Ramos (cell line): ENCODE data around the gene TMEM129.

Experiments
- in situ Hi-C: fragments of 300-500 bp; cut with MboI; formaldehyde crosslinking; loops from one replicate; pipeline ENCODE4 v1.14.3; 2022; ENCODE audit warnings: low sequenced_read_pairs; ENCODE audit not compliant: unreplicated experiment

The TMEM129 gene

DNA sequence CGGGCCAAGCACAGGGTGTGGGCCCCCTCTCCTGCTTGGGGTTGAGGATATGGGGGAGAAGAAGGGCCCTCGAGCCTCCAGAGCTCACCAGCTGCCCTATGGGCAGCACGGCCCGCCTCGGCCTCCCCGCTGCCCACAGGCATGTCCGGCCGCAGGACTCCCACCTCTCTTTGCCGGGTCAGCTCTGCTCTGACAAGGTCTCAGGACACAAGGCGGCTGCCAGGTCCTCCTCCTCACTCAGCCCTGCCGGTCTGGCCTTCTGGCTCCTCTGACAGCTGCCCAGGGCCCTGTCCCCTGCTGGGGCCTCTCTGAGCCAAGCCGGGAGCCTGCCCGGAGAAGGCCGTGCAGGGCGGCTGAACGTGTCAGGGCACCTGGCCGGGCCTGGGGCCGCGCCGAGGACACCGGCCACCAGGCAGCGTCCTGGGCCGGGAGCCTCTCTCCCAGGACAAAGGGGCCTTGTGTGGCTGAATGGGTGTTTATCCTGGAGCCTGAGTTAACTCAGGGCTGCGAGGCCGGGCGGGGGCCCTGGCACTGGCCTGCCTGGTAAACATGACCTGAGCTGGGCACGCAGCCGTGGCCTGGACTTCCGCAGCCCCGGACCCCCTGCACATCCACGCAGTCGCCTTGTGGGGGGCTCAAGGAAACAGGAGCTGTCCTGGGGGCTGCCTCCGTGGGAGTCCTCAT, 25.9 kb upstream of the TMEM129 start:
- in situ Hi-C loops, result no loop called here

- in situ Hi-C loops, result no loop called here
These were observed 25.2 kb upstream of the TMEM129 start for GRCh38 chr4:1746265-1746691.

GRCh38 chr4:1745697-1746096, 24.6 kb upstream of the TMEM129 start:
- in situ Hi-C loops, result no loop called here

GRCh38 chr4:1745165-1745564, 24.0 kb upstream of the TMEM129 start:
- in situ Hi-C loops, result no loop called here

DNA sequence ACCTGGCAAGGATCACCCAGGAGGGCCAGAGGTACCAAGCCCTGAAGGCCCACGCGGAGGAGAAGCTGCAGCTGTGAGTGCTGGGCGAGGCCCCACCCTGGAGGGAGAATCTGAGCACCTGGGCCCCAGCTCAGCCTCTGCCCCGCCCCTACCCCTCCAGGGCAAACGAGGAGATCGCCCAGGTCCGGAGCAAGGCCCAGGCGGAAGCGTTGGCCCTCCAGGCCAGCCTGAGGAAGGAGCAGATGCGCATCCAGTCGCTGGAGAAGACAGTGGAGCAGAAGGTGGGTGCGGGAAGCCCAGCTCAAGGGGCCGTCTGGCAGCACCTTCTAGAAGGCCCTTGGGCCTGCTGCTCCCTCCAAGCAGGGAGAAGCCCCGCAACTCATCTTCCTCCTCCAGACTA, 23.4 kb upstream of the TMEM129 start:
- in situ Hi-C loops, result loop anchor here (5.0 kb wide), 1 partner anchor 73 kb away; no protein-coding TSS in a partner anchor

DNA sequence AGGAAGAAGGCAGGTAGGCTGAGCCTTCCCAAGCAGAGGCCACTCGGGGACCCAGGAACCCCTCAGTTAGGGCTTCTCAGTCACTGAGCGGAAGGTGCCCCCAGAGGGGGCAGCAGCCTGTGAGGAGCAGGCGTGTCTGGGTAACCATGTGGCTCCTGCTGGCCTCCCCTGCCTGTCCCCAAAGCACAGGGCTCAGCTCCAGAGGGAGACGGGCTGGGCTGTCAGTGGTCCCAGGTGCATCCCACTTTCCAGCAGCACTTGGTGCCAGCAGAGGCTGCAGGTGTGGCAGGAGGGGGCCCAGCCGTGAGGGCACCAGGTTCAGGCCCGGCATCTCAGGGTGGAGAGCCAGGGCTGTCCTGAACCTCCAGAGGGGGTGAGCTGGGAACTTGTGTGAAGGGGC, 22.9 kb upstream of the TMEM129 start:
- in situ Hi-C loops, result loop anchor here (5.0 kb wide), 1 partner anchor 73 kb away; no protein-coding TSS in a partner anchor

GRCh38 chr4:1743551-1743950, 22.4 kb upstream of the TMEM129 start:
- in situ Hi-C loops, result loop anchor here (5.0 kb wide), 1 partner anchor 74 kb away; no protein-coding TSS in a partner anchor

- in situ Hi-C loops, result loop anchor here (5.0 kb wide), 1 partner anchor 76 kb away; no protein-coding TSS in a partner anchor
These were observed 20.1 kb upstream of the TMEM129 start for GRCh38 chr4:1741208-1741607.

GRCh38 chr4:1740021-1740545, 19.0 kb upstream of the TMEM129 start:
- in situ Hi-C loops, result loop anchor here (5.0 kb wide), 1 partner anchor 77 kb away; no protein-coding TSS in a partner anchor

GRCh38 chr4:1739358-1739757, 18.2 kb upstream of the TMEM129 start:
- in situ Hi-C loops, result no loop called here

- in situ Hi-C loops, result no loop called here
These were observed 17.3 kb upstream of the TMEM129 start for GRCh38 chr4:1738410-1738809.

DNA sequence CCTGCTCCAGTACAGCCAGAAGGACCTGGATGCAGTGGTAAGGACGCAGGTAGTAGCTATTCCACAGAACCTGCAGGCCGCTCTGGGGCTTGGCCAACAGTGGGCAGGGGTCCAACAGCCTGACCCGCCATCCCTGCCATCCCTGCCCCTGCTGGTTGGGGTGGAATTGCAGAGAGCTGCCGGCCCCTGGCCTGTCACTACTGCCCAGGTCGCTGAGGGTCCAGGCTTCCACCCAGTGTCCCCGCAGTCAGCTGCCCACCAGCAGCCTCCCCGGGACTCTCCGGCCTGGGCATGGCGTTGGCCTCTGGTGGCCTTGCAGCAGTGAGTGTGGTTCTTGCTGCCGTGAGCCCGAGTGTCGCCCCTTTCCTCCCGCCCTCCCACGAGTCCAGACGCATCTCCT, 16.5 kb upstream of the TMEM129 start:
- in situ Hi-C loops, result no loop called here

DNA sequence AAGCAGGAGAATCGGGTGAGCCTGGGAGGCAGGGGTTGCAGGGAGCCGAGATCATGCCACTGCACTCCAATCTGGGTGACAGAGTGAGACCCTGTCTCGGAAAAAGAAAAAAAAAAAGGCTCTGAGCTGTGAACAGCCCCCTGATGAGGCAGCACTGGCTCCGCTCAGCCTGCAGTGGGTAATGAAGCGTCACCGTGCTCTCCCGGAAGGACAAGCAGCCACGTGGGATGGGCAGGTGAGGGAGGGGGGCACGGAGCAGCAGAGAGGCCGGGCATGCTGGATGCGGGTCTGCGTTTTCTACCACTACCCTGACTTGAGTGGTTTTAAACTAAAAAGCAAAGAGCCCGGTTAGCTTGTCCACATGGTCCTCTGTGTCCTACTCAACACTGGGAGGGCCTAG, 15.7 kb upstream of the TMEM129 start:
- in situ Hi-C loops, result no loop called here

- in situ Hi-C loops, result no loop called here
These were observed 14.1 kb upstream of the TMEM129 start for GRCh38 chr4:1735215-1735614.

- in situ Hi-C loops, result no loop called here
These were observed 11.8 kb upstream of the TMEM129 start for GRCh38 chr4:1732911-1733310.

- in situ Hi-C loops, result no loop called here
These were observed 10.1 kb upstream of the TMEM129 start for GRCh38 chr4:1731180-1731579.

DNA sequence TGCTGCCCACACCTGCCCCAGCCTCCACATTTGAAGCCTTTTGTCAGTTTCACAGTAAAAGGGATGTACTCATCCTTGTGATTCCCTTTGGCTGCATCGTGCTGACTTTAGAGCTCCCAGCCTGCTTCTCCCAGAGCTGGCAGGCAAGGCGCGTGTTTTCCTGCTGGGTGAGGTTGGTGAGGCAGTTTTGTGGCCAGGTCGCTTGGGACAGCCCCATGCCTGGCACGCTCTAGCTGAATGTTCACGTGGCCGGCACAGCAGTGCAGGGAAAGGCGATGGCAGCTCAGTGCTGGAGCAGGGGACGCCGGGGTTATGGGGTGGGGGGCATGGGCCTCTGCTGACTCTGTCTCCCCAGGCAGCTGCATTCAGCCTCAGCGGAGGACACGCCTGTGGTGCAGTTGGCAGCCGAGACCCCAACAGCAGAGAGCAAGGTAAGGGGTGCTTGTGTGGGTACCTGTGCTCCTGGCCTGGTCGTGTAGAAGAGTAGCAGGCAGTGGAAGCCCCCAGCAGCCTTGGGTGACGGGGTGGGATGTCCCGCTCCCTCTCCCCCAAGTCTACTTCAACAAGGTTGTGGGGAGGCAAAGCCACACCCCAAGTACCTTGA, 9.5 kb upstream of the TMEM129 start:
- in situ Hi-C loops, result no loop called here

DNA sequence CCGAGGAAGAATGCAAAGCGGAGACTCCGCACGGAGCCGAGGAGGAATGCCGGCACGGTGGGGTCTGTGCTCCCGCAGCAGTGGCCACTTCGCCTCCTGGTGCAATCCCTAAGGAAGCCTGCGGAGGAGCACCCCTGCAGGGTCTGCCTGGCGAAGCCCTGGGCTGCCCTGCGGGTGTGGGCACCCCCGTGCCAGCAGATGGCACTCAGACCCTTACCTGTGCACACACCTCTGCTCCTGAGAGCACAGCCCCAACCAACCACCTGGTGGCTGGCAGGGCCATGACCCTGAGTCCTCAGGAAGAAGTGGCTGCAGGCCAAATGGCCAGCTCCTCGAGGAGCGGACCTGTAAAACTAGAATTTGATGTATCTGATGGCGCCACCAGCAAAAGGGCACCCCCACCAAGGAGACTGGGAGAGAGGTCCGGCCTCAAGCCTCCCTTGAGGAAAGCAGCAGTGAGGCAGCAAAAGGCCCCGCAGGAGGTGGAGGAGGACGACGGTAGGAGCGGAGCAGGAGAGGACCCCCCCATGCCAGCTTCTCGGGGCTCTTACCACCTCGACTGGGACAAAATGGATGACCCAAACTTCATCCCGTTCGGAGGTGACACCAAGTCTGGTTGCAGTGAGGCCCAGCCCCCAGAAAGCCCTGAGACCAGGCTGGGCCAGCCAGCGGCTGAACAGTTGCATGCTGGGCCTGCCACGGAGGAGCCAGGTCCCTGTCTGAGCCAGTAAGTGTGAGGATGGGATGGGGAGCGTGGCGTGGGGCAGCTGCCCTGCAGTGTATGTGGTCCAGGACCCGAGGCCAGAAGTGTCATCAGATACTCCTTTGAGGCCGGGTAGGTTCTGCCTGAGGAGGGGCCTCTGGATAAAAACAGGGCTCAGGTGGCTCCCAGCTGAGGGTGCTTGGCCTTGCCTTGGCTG, 7.2 kb upstream of the TMEM129 start:
- in situ Hi-C loops, result loop anchor here (5.0 kb wide), 1 partner anchor 36 kb away; no protein-coding TSS in a partner anchor

DNA sequence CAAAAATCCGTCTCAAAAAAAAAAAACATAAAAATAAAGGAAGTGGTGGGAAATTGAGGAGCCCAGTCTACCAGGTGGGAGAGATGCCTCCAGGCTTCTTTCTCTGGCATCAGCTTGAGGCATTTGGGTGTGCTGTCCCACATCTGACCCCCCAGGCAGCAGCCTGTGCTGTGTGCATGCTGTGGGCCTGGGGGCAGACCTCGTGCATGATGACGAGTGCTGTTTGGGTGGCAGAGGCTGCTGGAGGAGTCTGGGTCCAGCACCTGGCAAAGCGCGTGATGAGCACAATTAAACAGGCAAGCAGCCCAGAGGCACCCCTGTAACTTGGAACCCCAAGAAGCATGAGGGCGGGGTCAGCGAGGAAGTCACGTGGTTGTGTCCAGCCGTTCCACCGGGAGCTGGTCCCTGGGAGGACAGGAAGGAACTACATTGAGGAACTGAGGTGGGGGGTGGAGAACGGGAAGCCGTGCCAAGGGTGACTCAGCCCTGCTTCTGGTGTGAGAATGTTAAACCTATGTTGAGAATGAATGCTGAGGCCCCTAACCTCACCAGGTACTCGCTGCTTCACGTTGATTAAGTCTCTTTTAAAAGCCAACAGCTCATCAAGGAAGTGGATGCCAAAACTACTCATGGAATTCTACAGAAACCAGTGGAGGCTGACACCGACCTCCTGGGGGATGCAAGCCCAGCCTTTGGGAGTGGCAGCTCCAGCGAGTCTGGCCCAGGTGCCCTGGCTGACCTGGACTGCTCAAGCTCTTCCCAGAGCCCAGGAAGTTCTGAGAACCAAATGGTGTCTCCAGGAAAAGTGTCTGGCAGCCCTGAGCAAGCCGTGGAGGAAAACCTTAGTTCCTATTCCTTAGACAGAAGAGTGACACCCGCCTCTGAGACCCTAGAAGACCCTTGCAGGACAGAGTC, 6.3 kb upstream of the TMEM129 start:
- in situ Hi-C loops, result loop anchor here (5.0 kb wide), 1 partner anchor 35 kb away; no protein-coding TSS in a partner anchor
